Ammon's horn (tissue), 1 donor: Measurements from ENCODE around the gene ROMO1.
"Not testable (repeated sequence)": the region's sequence is repeated elsewhere in the genome, so short reads cannot be mapped to it uniquely, and the experiment has no call there.

ENCODE experiments used
- DNase-seq: peaks from one replicate; pipeline ENCODE4 v3.0.0-alpha.2; 2016; ENCODE audit warnings: low spot score

Gene ROMO1

GRCh38 chr20:35730583-35731468 is 31.6 kb downstream of the ROMO1 start:
- no peak for DNase-seq

- DNase-seq: no peak
Measured at GRCh38 chr20:35731469-35731788, 32.2 kb downstream of the ROMO1 start.

GRCh38 chr20:35731862-35732643 is 32.8 kb downstream of the ROMO1 start:
- DNase-seq: no peak

- DNase-seq: no peak
Measured at GRCh38 chr20:35732644-35732982, 33.4 kb downstream of the ROMO1 start.

- DNase-seq: no peak
Measured at GRCh38 chr20:35734374-35734773, 35.2 kb downstream of the ROMO1 start.

- DNase-seq: no peak
Measured at GRCh38 chr20:35734777-35735649, 35.8 kb downstream of the ROMO1 start.

- no peak for DNase-seq
Measured at GRCh38 chr20:35735826-35736470, 36.7 kb downstream of the ROMO1 start.

- no peak for DNase-seq
Measured at GRCh38 chr20:35737865-35738333, 38.7 kb downstream of the ROMO1 start.

GRCh38 chr20:35738410-35739179 is 39.4 kb downstream of the ROMO1 start:
- no peak for DNase-seq

GRCh38 chr20:35739294-35740163 is 40.3 kb downstream of the ROMO1 start:
- no peak for DNase-seq

- DNase-seq: peak; percentile 100
Measured at GRCh38 chr20:35741892-35742740, 42.9 kb downstream of the ROMO1 start, which contains the start of gene RBM39. Gene RBM39 (minus strand): TSS chr20:35742260. CDS start chr20:35740874, 1,386 bp downstream.

- DNase-seq: peak; percentile 10
Measured at GRCh38 chr20:35742741-35743523, 43.7 kb downstream of the ROMO1 start.

- DNase-seq: peak; percentile 23
Measured at GRCh38 chr20:35743693-35744491, 44.7 kb downstream of the ROMO1 start.

GRCh38 chr20:35744492-35744841 is 45.3 kb downstream of the ROMO1 start:
- DNase-seq: not testable (repeated sequence)
